GM23338 (cell line): ENCODE measurements around the gene ZNF780B. TPM values are rescaled to one million over a fixed set of nuclear protein-coding genes. Genes with fewer than 3 reads are reported as not detected.

Source experiments
- ATAC-seq: fragments of 200-7000 bp; cut with Tn5 transposase; 3 replicates; pipeline ENCODE4 v1.9.1; 2020
- DNase-seq: peaks from one replicate; pipeline ENCODE4 v3.0.0-alpha.2; 2015; ENCODE audit warnings: low spot score
- H2AFZ ChIP-seq: fragments of 200-600 bp; sonication (generic); 2 replicates; pipeline ENCODE4 v1.8.0; 2016; ENCODE audit warnings: antibody characterized with exemption, mild to moderate bottlenecking, moderate library complexity
- H3F3A ChIP-seq: fragments of 200-600 bp; sonication (generic); replicated peaks from 2 replicates; pipeline ENCODE4 v1.8.0; 2017; ENCODE audit warnings: antibody characterized with exemption, mixed run types, low read depth
- H3K27ac ChIP-seq: fragments of 200-600 bp; sonication (generic); 2 replicates; pipeline ENCODE4 v1.6.1; 2016; ENCODE audit warnings: low read depth
- H3K27me3 ChIP-seq: fragments of 200-600 bp; sonication (generic); 2 replicates; pipeline ENCODE4 v1.8.0; 2016; ENCODE audit warnings: mild to moderate bottlenecking, mixed run types, moderate library complexity; ENCODE audit not compliant: insufficient read depth
- H3K36me3 ChIP-seq: fragments of 200-600 bp; sonication (generic); 2 replicates; pipeline ENCODE4 v1.8.0; 2016; ENCODE audit warnings: mild to moderate bottlenecking; ENCODE audit not compliant: insufficient read depth
- H3K4me1 ChIP-seq: fragments of 200-600 bp; sonication (generic); 2 replicates; pipeline ENCODE4 v1.8.0; 2016; ENCODE audit warnings: mild to moderate bottlenecking, moderate library complexity; ENCODE audit not compliant: insufficient read depth
- H3K4me2 ChIP-seq: fragments of 200-600 bp; sonication (generic); 2 replicates; pipeline ENCODE4 v1.7.1; 2017; ENCODE audit warnings: mixed run types
- H3K4me3 ChIP-seq: fragments of 200-600 bp; sonication (generic); 2 replicates; pipeline ENCODE4 v1.6.1; 2016; ENCODE audit warnings: mixed run types
- H3K79me2 ChIP-seq: fragments of 200-600 bp; sonication (generic); replicated peaks from 2 replicates; pipeline ENCODE4 v1.8.0; 2017; ENCODE audit warnings: mild to moderate bottlenecking; ENCODE audit not compliant: insufficient read depth
- H3K9me2 ChIP-seq: fragments of 200-600 bp; sonication (generic); 2 replicates; pipeline ENCODE4 v1.8.0; 2017; ENCODE audit not compliant: insufficient read depth
- H4K20me1 ChIP-seq: fragments of 200-600 bp; sonication (generic); replicated peaks from 2 replicates; pipeline ENCODE4 v1.8.0; 2017; ENCODE audit warnings: mild to moderate bottlenecking; ENCODE audit not compliant: insufficient read depth
- H3K27ac Mint-ChIP-seq: 2 replicates; pipeline ENCODE4 v1.8.0; 2020; ENCODE audit warnings: inconsistent platforms, mild to moderate bottlenecking, moderate library complexity, mixed read lengths
- H3K27me3 Mint-ChIP-seq: 3 replicates; pipeline ENCODE4 v1.8.0; 2022; ENCODE audit warnings: low read depth, mild to moderate bottlenecking, moderate library complexity, mixed read lengths, inconsistent platforms; ENCODE audit not compliant: insufficient read depth, poor library complexity
- H3K36me3 Mint-ChIP-seq: 3 replicates; pipeline ENCODE4 v1.8.0; 2021; ENCODE audit warnings: low read depth, mild to moderate bottlenecking, inconsistent platforms, moderate library complexity, mixed read lengths
- H3K4me1 Mint-ChIP-seq: 3 replicates; pipeline ENCODE4 v1.8.0; 2020; ENCODE audit warnings: mild to moderate bottlenecking, inconsistent platforms, mixed read lengths
- H3K4me3 Mint-ChIP-seq: 3 replicates; pipeline ENCODE4 v1.8.0; 2021; ENCODE audit warnings: moderate library complexity, mild to moderate bottlenecking, inconsistent platforms, mixed read lengths
- H3K9me3 Mint-ChIP-seq: 3 replicates; pipeline ENCODE4 v1.8.0; 2020; ENCODE audit warnings: moderate library complexity, mild to moderate bottlenecking, inconsistent platforms, mixed read lengths
- CREB1 ChIP-seq: fragments of 250-450 bp; sonication (Bioruptor Pico); IDR thresholded peaks from 2 replicates; pipeline ENCODE4 v1.5.0; 2020; ENCODE audit warnings: low read depth, mild to moderate bottlenecking, moderate library complexity
- EZH2 ChIP-seq: fragments of 200-600 bp; sonication (generic); IDR thresholded peaks from one replicate; pipeline ENCODE4 v1.8.0; 2017; ENCODE audit warnings: antibody characterized with exemption, mild to moderate bottlenecking, low read depth; ENCODE audit not compliant: unreplicated experiment
- EZH2phosphoT487 ChIP-seq: fragments of 200-600 bp; sonication (generic); IDR thresholded peaks from one replicate; pipeline ENCODE4 v1.8.1; 2018; ENCODE audit warnings: antibody characterized with exemption; ENCODE audit not compliant: unreplicated experiment
- JUNB ChIP-seq: IDR thresholded peaks from one replicate; pipeline ENCODE4 v1.6.1; 2016; ENCODE audit warnings: antibody characterized with exemption; ENCODE audit not compliant: unreplicated experiment
- POLR2AphosphoS5 ChIP-seq: IDR thresholded peaks from 2 replicates; pipeline ENCODE4 v1.6.1; 2016; ENCODE audit warnings: antibody characterized with exemption, low read depth
- STAT1 ChIP-seq: IDR thresholded peaks from one replicate; pipeline ENCODE4 v1.6.1; 2016; ENCODE audit warnings: antibody characterized with exemption; ENCODE audit not compliant: unreplicated experiment
- ZNF114 ChIP-seq: fragments of 250-450 bp; sonication (Bioruptor Pico); IDR thresholded peaks from 2 replicates; pipeline ENCODE4 v1.5.0; 2020; ENCODE audit warnings: mild to moderate bottlenecking, moderate library complexity
- polyA plus RNA-seq: library from polyadenylated mRNA; unstranded; fragments of >200 nt; fragmentation: Nextera tagmentation; extraction: Ambion mirVana; gene quantifications from 2 replicates; pipeline ENCODE4 v1.2.1, GENCODE V29; 2016
- total RNA-seq: library from RNA; depleted of rRNA; stranded (reverse); fragments of >200 nt; shearing (Covaris generic); gene quantifications from 2 replicates; pipeline ENCODE4 v1.2.3, GENCODE V29; 2014
- TF ChIP-seq, protein P1 (sequence below): fragments of 250-450 bp; sonication (Bioruptor Pico); IDR thresholded peaks from 2 replicates; pipeline ENCODE4 v1.5.0; 2020; ENCODE audit warnings: mild to moderate bottlenecking, moderate library complexity
- TF ChIP-seq, protein P2 (sequence below), 2 experiments: fragments of 200-600 bp in 1 of 2; sonication (generic) in 1 of 2; conservative IDR thresholded peaks; 2 replicates each; pipeline versions ENCODE4 v1.5.1 to v1.6.1; 2016 to 2017; ENCODE audit warnings: antibody characterized with exemption in 2 of 2, low read depth in 2 of 2, mild to moderate bottlenecking in 2 of 2, moderate library complexity in 1 of 2

The ZNF780B gene
- total and polyA plus RNA-seq, 2 experiments from 2014 or later, result 4.9 to 11.0 TPM

DNA sequence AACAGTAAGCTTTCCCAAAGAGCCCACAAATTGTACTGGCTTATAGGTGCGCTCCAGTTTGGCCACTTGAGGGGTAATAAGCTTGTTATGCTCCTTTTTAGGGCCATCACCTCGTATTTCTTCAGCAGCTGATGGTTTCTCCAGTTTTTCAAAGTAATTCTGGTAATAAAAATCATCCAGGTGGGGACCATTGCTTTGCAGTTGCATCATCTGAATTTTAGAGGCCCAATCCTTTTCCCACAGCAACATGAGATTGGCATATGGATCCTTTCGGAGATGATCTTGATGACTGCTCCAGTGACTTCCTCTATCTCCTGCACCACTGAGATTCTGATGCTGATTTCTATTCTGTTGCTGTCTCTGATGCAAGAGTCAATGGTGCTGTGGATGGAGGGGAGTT lies 32.1 kb downstream of the ZNF780B start (continued):
- TF ChIP-seq, protein P1, sequence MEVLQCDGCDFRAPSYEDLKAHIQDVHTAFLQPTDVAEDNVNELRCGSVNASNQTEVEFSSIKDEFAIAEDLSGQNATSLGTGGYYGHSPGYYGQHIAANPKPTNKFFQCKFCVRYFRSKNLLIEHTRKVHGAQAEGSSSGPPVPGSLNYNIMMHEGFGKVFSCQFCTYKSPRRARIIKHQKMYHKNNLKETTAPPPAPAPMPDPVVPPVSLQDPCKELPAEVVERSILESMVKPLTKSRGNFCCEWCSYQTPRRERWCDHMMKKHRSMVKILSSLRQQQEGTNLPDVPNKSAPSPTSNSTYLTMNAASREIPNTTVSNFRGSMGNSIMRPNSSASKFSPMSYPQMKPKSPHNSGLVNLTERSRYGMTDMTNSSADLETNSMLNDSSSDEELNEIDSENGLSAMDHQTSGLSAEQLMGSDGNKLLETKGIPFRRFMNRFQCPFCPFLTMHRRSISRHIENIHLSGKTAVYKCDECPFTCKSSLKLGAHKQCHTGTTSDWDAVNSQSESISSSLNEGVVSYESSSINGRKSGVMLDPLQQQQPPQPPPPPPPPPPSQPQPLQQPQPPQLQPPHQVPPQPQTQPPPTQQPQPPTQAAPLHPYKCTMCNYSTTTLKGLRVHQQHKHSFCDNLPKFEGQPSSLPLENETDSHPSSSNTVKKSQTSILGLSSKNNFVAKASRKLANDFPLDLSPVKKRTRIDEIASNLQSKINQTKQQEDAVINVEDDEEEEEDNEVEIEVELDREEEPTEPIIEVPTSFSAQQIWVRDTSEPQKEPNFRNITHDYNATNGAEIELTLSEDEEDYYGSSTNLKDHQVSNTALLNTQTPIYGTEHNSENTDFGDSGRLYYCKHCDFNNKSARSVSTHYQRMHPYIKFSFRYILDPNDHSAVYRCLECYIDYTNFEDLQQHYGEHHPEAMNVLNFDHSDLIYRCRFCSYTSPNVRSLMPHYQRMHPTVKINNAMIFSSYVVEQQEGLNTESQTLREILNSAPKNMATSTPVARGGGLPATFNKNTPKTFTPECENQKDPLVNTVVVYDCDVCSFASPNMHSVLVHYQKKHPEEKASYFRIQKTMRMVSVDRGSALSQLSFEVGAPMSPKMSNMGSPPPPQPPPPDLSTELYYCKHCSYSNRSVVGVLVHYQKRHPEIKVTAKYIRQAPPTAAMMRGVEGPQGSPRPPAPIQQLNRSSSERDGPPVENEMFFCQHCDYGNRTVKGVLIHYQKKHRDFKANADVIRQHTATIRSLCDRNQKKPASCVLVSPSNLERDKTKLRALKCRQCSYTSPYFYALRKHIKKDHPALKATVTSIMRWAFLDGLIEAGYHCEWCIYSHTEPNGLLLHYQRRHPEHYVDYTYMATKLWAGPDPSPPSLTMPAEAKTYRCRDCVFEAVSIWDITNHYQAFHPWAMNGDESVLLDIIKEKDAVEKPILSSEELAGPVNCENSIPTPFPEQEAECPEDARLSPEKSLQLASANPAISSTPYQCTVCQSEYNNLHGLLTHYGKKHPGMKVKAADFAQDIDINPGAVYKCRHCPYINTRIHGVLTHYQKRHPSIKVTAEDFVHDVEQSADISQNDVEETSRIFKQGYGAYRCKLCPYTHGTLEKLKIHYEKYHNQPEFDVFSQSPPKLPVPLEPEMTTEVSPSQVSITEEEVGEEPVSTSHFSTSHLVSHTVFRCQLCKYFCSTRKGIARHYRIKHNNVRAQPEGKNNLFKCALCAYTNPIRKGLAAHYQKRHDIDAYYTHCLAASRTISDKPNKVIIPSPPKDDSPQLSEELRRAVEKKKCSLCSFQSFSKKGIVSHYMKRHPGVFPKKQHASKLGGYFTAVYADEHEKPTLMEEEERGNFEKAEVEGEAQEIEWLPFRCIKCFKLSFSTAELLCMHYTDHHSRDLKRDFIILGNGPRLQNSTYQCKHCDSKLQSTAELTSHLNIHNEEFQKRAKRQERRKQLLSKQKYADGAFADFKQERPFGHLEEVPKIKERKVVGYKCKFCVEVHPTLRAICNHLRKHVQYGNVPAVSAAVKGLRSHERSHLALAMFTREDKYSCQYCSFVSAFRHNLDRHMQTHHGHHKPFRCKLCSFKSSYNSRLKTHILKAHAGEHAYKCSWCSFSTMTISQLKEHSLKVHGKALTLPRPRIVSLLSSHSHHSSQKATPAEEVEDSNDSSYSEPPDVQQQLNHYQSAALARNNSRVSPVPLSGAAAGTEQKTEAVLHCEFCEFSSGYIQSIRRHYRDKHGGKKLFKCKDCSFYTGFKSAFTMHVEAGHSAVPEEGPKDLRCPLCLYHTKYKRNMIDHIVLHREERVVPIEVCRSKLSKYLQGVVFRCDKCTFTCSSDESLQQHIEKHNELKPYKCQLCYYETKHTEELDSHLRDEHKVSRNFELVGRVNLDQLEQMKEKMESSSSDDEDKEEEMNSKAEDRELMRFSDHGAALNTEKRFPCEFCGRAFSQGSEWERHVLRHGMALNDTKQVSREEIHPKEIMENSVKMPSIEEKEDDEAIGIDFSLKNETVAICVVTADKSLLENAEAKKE (CRISPR knock-in tag), result no peak
- no peak for TF ChIP-seq ZNF114 (CRISPR knock-in tag)
- no peak for TF ChIP-seq CREB1 (CRISPR knock-in tag)
- TF ChIP-seq STAT1, result no peak
- TF ChIP-seq EZH2, result no peak
- TF ChIP-seq EZH2phosphoT487, result no peak
- TF ChIP-seq, protein P2, sequence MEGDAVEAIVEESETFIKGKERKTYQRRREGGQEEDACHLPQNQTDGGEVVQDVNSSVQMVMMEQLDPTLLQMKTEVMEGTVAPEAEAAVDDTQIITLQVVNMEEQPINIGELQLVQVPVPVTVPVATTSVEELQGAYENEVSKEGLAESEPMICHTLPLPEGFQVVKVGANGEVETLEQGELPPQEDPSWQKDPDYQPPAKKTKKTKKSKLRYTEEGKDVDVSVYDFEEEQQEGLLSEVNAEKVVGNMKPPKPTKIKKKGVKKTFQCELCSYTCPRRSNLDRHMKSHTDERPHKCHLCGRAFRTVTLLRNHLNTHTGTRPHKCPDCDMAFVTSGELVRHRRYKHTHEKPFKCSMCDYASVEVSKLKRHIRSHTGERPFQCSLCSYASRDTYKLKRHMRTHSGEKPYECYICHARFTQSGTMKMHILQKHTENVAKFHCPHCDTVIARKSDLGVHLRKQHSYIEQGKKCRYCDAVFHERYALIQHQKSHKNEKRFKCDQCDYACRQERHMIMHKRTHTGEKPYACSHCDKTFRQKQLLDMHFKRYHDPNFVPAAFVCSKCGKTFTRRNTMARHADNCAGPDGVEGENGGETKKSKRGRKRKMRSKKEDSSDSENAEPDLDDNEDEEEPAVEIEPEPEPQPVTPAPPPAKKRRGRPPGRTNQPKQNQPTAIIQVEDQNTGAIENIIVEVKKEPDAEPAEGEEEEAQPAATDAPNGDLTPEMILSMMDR (conservative IDR thresholded peaks at IDR 0.05; ENCODE audit: low read depth in 2 of 2), result no peak
- no peak for TF ChIP-seq JUNB
- TF ChIP-seq POLR2AphosphoS5, result no peak

DNA sequence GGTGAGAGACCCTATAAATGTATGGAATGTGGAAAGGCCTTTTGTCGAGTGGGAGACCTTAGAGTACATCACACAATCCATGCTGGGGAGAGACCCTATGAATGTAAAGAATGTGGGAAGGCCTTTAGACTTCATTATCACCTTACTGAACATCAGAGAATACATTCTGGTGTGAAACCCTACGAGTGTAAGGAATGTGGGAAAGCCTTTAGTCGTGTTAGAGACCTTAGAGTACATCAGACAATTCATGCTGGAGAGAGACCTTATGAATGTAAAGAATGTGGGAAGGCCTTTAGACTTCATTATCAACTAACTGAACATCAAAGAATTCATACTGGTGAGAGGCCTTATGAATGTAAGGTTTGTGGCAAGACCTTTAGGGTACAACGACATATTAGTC lies 42.0 kb downstream of the ZNF780B start:
- ATAC-seq (no peak), DNase-seq (peak; percentile 15)
- Histone ChIP-seq H3K4me1 (no peaks in the 10 kb centered on the region), H3K27me3 (no peaks in the 10 kb centered on the region), H3K36me3 (peaks cover 19% of the 10 kb centered on the region; the same call in 1 of the 2 replicates), H3K4me3 (no peak overlapping the region), H2AFZ (no peak overlapping the region), H3K27ac (no peak overlapping the region), H3K9me2 (no peaks in the 10 kb centered on the region), H3K4me2 (no peak overlapping the region), H4K20me1 (no peaks in the 10 kb centered on the region), H3F3A (no peaks in the 10 kb centered on the region), H3K79me2 (no peaks in the 10 kb centered on the region)
- no peaks in the 10 kb centered on the region for H3K4me1 Mint-ChIP-seq
- H3K27ac Mint-ChIP-seq, result no peak overlapping the region
- H3K36me3 Mint-ChIP-seq, result peaks cover 51% of the 10 kb centered on the region
- TF ChIP-seq POLR2AphosphoS5 (no peak), STAT1 (no peak)
- H3K27me3 Mint-ChIP-seq, result no peaks in the 10 kb centered on the region
- peaks cover 88% of the 10 kb centered on the region for H3K9me3 Mint-ChIP-seq
- no peak overlapping the region for H3K4me3 Mint-ChIP-seq
